ENCODE measurements around the gene PXDN. TPM values are rescaled to one million over a fixed set of nuclear protein-coding genes. Genes with fewer than 3 reads are reported as not detected.

PXDN gene
- total and polyA plus RNA-seq, 2 of the 4 experiments (the other 2 are of a cell fraction): 153 to 332 TPM

GRCh38 chr2:1609040-1609439 lies 135.3 kb downstream of the PXDN start:
- Histone ChIP-seq H3K14ac (replicated peaks; ENCODE audit: low read depth, low read length) (no peak overlapping the region), H2AFZ (replicated peaks; ENCODE audit: low read length, poor library complexity) (no peak overlapping the region), H3K79me1 (ENCODE audit: low read depth in 1 of 2, low read length in 2 of 2) (no peaks in the 10 kb centered on the region), H2AK5ac (ENCODE audit: low read depth, low read length) (peak overlapping the region; percentile 46; the same call in 1 of the 2 replicates), H3K9ac (ENCODE audit: low read depth, low read length) (no peak overlapping the region), H3K4ac (ENCODE audit: low read depth, low read length) (no peak overlapping the region), H3K9me3 (ENCODE audit: control insufficient read depth, insufficient read depth, low read length) (no peaks in the 10 kb centered on the region), H2BK120ac (ENCODE audit: low read depth, low read length) (no peak overlapping the region), H3K4me2 (ENCODE audit: low read depth, low read length) (no peak overlapping the region), H3K9me1 (ENCODE audit: insufficient read depth, low read length) (peaks cover 10% of the 10 kb centered on the region), H4K20me1 (ENCODE audit: insufficient read depth, low read length) (no peaks in the 10 kb centered on the region), H3K27me3 (ENCODE audit: control insufficient read depth, insufficient read depth, low read length) (0 out of 2 replicates have a peak, but pooled peaks cover 2% of the 10 kb centered on the region), H2AK9ac (replicated peaks; ENCODE audit: low read depth, low read length, poor library complexity) (no peak overlapping the region), H3K18ac (ENCODE audit: low read depth, low read length) (no peak overlapping the region), H2BK20ac (ENCODE audit: low read depth, low read length) (no peak overlapping the region), H4K5ac (ENCODE audit: low read depth, low read length) (no peak overlapping the region), H3K36me3 (ENCODE audit: control insufficient read depth, insufficient read depth, low read length) (no peaks in the 10 kb centered on the region), H2BK15ac (ENCODE audit: low read depth, low read length) (no peak overlapping the region), H3K4me3 (ENCODE audit: insufficient read depth, low read depth, low read length) (no peak overlapping the region), H3K27ac (ENCODE audit: insufficient read depth, low read length) (no peak overlapping the region), H3K23ac (ENCODE audit: low read depth, low read length) (no peak overlapping the region), H3K56ac (ENCODE audit: extremely low read depth, insufficient read depth, low read length) (no peak overlapping the region), H3K4me1 (ENCODE audit: control insufficient read depth, insufficient read depth, low read length) (peaks cover 21% of the 10 kb centered on the region), H4K8ac (ENCODE audit: low read depth in 2 of 2, low read length in 2 of 2) (no peak overlapping the region), H2BK5ac (ENCODE audit: low read depth, low read length, poor library complexity, severe bottlenecking) (no peak overlapping the region), H4K91ac (ENCODE audit: insufficient read depth, low read depth, low read length) (no peak overlapping the region)
- in situ Hi-C loops (cut with MboI; ENCODE audit: low sequenced_read_pairs): no loop called here
- no peak for DNase-seq
- no TSS peak for BruUV-seq (replicated peaks)
- no CpG with 5 or more reads among the region's 3 CpGs for WGBS, 2 experiments (ENCODE audit: extremely low coverage in 2 of 2, insufficient read length in 1 of 2)
- POLR2A ChIA-PET (ENCODE audit: unreplicated experiment): no interaction called here
- no peak for TF ChIP-seq CEBPB (IDR thresholded peaks at IDR 0.05; ENCODE audit: low read depth, low read length)
- no peak for TF ChIP-seq BHLHE40 (IDR thresholded peaks at IDR 0.05; ENCODE audit: low read depth, low read length)
- TF ChIP-seq FOS (IDR thresholded peaks at IDR 0.05; ENCODE audit: low read depth, low read length): no peak
- no peak for TF ChIP-seq MAFK (IDR thresholded peaks at IDR 0.05; ENCODE audit: low read depth, low read length)
- no peak for TF ChIP-seq CTCF (conservative IDR thresholded peaks at IDR 0.05; ENCODE audit: low read depth, low read length)
- no peak for TF ChIP-seq MXI1 (IDR thresholded peaks at IDR 0.05; ENCODE audit: borderline replicate concordance, low read depth, low read length)
- no peak for TF ChIP-seq NFE2L2 (IDR thresholded peaks at IDR 0.05; ENCODE audit: low read depth, low read length)
- no peak for TF ChIP-seq MAZ (IDR thresholded peaks at IDR 0.05; ENCODE audit: borderline replicate concordance, low read depth, low read length)
- no peak for TF ChIP-seq RFX5 (IDR thresholded peaks at IDR 0.05; ENCODE audit: low read depth, low read length)
- intact Hi-C loops (cut with micrococcal nuclease): no loop called here
- CTCF ChIA-PET: no interaction called here
- ATAC-seq (ENCODE audit: low read depth): no peak
- dilution Hi-C loops (cut with HindIII; ENCODE audit: low sequenced_read_pairs, unreplicated experiment): no loop called here
